Activated CD4-positive, alpha-beta T cell treated with anti-CD3 and anti-CD28 coated beads for 36 hours (primary cell): ENCODE data around the gene TLE2. TPM values are rescaled to one million over a fixed set of nuclear protein-coding genes. Genes with fewer than 3 reads are reported as not detected.

Experiments used
- ATAC-seq: fragments of 200-7000 bp; cut with Tn5 transposase; one replicate; pipeline ENCODE4 v1.10.0; 2021; ENCODE audit warnings: mild to moderate bottlenecking, moderate library complexity
- CTCF ChIA-PET: fragments of 350-600 bp; sonication (Branson Sonifier 250); formaldehyde crosslinking; loops from one replicate; lab custom pipeline; 2021; ENCODE audit warnings: antibody characterized with exemption; lab: Charles Lee
- POLR2A ChIA-PET: fragments of 350-600 bp; sonication (Branson Sonifier 250); formaldehyde crosslinking; loops from one replicate; lab custom pipeline; 2021; ENCODE audit warnings: antibody characterized with exemption, inconsistent platforms; lab: Charles Lee
- DNase-seq: peaks from one replicate; pipeline ENCODE4 v3.0.0-alpha.2; 2020
- H3K27ac Mint-ChIP-seq: one replicate; pipeline ENCODE4 v1.8.0; 2021; ENCODE audit warnings: mixed read lengths
- H3K27me3 Mint-ChIP-seq: one replicate; pipeline ENCODE4 v1.8.0; 2021; ENCODE audit warnings: mixed read lengths
- H3K36me3 Mint-ChIP-seq: one replicate; pipeline ENCODE4 v1.8.0; 2021; ENCODE audit warnings: low read depth, mixed read lengths
- H3K4me1 Mint-ChIP-seq: one replicate; pipeline ENCODE4 v1.8.0; 2021; ENCODE audit warnings: mixed read lengths
- H3K4me3 Mint-ChIP-seq: one replicate; pipeline ENCODE4 v1.8.0; 2021; ENCODE audit warnings: mild to moderate bottlenecking, moderate library complexity, mixed read lengths
- H3K9me3 Mint-ChIP-seq: one replicate; pipeline ENCODE4 v1.8.0; 2021; ENCODE audit warnings: low read depth, mixed read lengths
- intact Hi-C, 2 experiments: fragments of 100-400 bp; cut with DNase I in 1 of 2; cut with micrococcal nuclease in 1 of 2; formaldehyde crosslinking; loops; one replicate each; pipeline versions ENCODE4 v1.14.2 to v1.15.1; 2022 to 2024; cut with DNase I, micrococcal nuclease
- total RNA-seq, 2 experiments: library from RNA; stranded (reverse); gene quantifications; one replicate each; pipeline ENCODE4 v1.2.3, GENCODE V29; 2021

TLE2 gene
- 1 to 10 TPM; 4.7 to 6.3 TPM for total RNA-seq

GRCh38 chr19:3029065-3029923 is at the start of gene TLE2:
TSS of gene TLE2 (minus strand) at chr19:3029280. CDS start at chr19:3028904, 376 bp downstream.
- ChIA-PET CTCF (no interaction called here), POLR2A (no interaction called here)
- no peaks in the 10 kb centered on the region for H3K36me3 Mint-ChIP-seq
- ATAC-seq (no peak), DNase-seq (no peak)
- H3K27ac Mint-ChIP-seq: no peak within 1 kb of the TSS
- H3K9me3 Mint-ChIP-seq: no peaks in the 10 kb centered on the region
- intact Hi-C loops: no loop called here
- peaks cover 22% of the 10 kb centered on the region for H3K4me1 Mint-ChIP-seq
- H3K4me3 Mint-ChIP-seq: peak within 1 kb of the TSS; percentile 56
- H3K27me3 Mint-ChIP-seq: peaks cover 10% of the 10 kb centered on the region

GRCh38 chr19:3075605-3076431 is 46.7 kb upstream of the TLE2 start:
- Mint-ChIP-seq H3K27me3 (no peaks in the 10 kb centered on the region), H3K4me1 (peaks cover 4% of the 10 kb centered on the region), H3K27ac (no peak overlapping the region), H3K4me3 (no peak overlapping the region), H3K36me3 (no peaks in the 10 kb centered on the region), H3K9me3 (no peaks in the 10 kb centered on the region)
- CTCF ChIA-PET: interaction anchor here (0.6 to 4.0 kb wide), 17 partner anchors 11 to 183 kb away, joined by 3 to 20 read pairs (median 3); partner anchors contain the start of gene ZNF57
- POLR2A ChIA-PET: no interaction called here
- DNase-seq (peak; percentile 86), ATAC-seq (peak; percentile 88)
- intact Hi-C loops: loop anchor here (1.0 to 10.0 kb wide), 9 partner anchors 18 to 174 kb away; partner anchors contain the start of gene GNA11 (in 1 of the 2)

- intact Hi-C loops: loop anchor here in 1 of 2 experiments (10.0 kb wide), 1 partner anchor 91 kb away; no protein-coding TSS in a partner anchor
- Mint-ChIP-seq H3K9me3 (no peaks in the 10 kb centered on the region), H3K36me3 (no peaks in the 10 kb centered on the region), H3K27ac (no peak overlapping the region), H3K4me1 (peaks cover 4% of the 10 kb centered on the region), H3K27me3 (no peaks in the 10 kb centered on the region), H3K4me3 (no peak overlapping the region)
- ATAC-seq: no peak
- POLR2A ChIA-PET: no interaction called here
- no peak for DNase-seq
- CTCF ChIA-PET: interaction anchor here (0.7 to 1.0 kb wide), 2 partner anchors 13 to 133 kb away, joined by 3 to 4 read pairs; no protein-coding TSS in a partner anchor
Measured at GRCh38 chr19:3073931-3074595, 45.0 kb upstream of the TLE2 start.

GRCh38 chr19:3073159-3073563 is 44.1 kb upstream of the TLE2 start:
- Mint-ChIP-seq H3K4me3 (no peak overlapping the region), H3K27ac (no peak overlapping the region), H3K9me3 (no peaks in the 10 kb centered on the region), H3K36me3 (no peaks in the 10 kb centered on the region), H3K27me3 (no peaks in the 10 kb centered on the region), H3K4me1 (peaks cover 4% of the 10 kb centered on the region)
- no peak for ATAC-seq
- CTCF ChIA-PET: interaction anchor here (0.7 to 1.0 kb wide), 5 partner anchors 10 to 172 kb away, joined by 3 read pairs; partner anchors contain the start of gene ZNF57
- DNase-seq: no peak
- intact Hi-C loops: loop anchor here in 1 of 2 experiments (10.0 kb wide), 1 partner anchor 92 kb away; no protein-coding TSS in a partner anchor
- POLR2A ChIA-PET: interaction anchor here (0.6 kb wide), 1 partner anchor 203 kb away, joined by 4 read pairs; no protein-coding TSS in a partner anchor

- Mint-ChIP-seq H3K36me3 (no peaks in the 10 kb centered on the region), H3K27ac (no peak overlapping the region), H3K4me1 (peaks cover 4% of the 10 kb centered on the region), H3K9me3 (no peaks in the 10 kb centered on the region), H3K4me3 (no peak overlapping the region), H3K27me3 (no peaks in the 10 kb centered on the region)
- intact Hi-C loops: loop anchor here in 1 of 2 experiments (10.0 kb wide), 1 partner anchor 93 kb away; no protein-coding TSS in a partner anchor
- POLR2A ChIA-PET: no interaction called here
- CTCF ChIA-PET: interaction anchor here (1.0 to 1.2 kb wide), 2 partner anchors 32 to 122 kb away, joined by 4 read pairs; no protein-coding TSS in a partner anchor
- DNase-seq (no peak), ATAC-seq (no peak)
Measured at GRCh38 chr19:3071768-3072167, 42.7 kb upstream of the TLE2 start.

GRCh38 chr19:3068071-3068470 is 39.0 kb upstream of the TLE2 start:
- POLR2A ChIA-PET: interaction anchor here (0.7 kb wide), 1 partner anchor 521 kb away, joined by 17 read pairs; no protein-coding TSS in a partner anchor
- intact Hi-C loops: loop anchor here (5.0 to 10.0 kb wide), 2 partner anchors 39 to 437 kb away; partner anchors contain the start of genes DOHH (in 1 of the 2) and FZR1 (in 1 of the 2)

GRCh38 chr19:3067563-3067962 is 38.5 kb upstream of the TLE2 start:
- no peak for DNase-seq
- POLR2A ChIA-PET: interaction anchor here (0.7 kb wide), 2 partner anchors 31 to 520 kb away, joined by 6 to 17 read pairs; no protein-coding TSS in a partner anchor
- H3K36me3 Mint-ChIP-seq: no peaks in the 10 kb centered on the region
- H3K4me1 Mint-ChIP-seq: peaks cover 11% of the 10 kb centered on the region
- intact Hi-C loops: loop anchor here (5.0 to 10.0 kb wide), 2 partner anchors 40 to 437 kb away; partner anchors contain the start of genes DOHH (in 1 of the 2) and FZR1 (in 1 of the 2)
- no peak overlapping the region for H3K4me3 Mint-ChIP-seq
- H3K27me3 Mint-ChIP-seq: no peaks in the 10 kb centered on the region
- CTCF ChIA-PET: interaction anchor here (1.1 to 1.7 kb wide), 2 partner anchors 32 to 41 kb away, joined by 4 to 5 read pairs; no protein-coding TSS in a partner anchor
- no peak overlapping the region for H3K27ac Mint-ChIP-seq
- no peak for ATAC-seq
- no peaks in the 10 kb centered on the region for H3K9me3 Mint-ChIP-seq

More at GRCh38 chr19:3068071-3068470, 39.0 kb upstream of the TLE2 start:
- no peaks in the 10 kb centered on the region for H3K27me3 Mint-ChIP-seq
- H3K4me3 Mint-ChIP-seq: no peak overlapping the region
- no peak overlapping the region for H3K27ac Mint-ChIP-seq
- DNase-seq (no peak), ATAC-seq (no peak)
- H3K9me3 Mint-ChIP-seq: no peaks in the 10 kb centered on the region
- H3K4me1 Mint-ChIP-seq: peaks cover 8% of the 10 kb centered on the region
- CTCF ChIA-PET: interaction anchor here (0.6 to 1.7 kb wide), 5 partner anchors 11 to 118 kb away, joined by 3 to 5 read pairs (median 4); no protein-coding TSS in a partner anchor
- no peaks in the 10 kb centered on the region for H3K36me3 Mint-ChIP-seq

GRCh38 chr19:3066482-3067049 is 37.5 kb upstream of the TLE2 start:
- POLR2A ChIA-PET: interaction anchor here (0.7 kb wide), 1 partner anchor 30 kb away, joined by 6 read pairs; no protein-coding TSS in a partner anchor
- CTCF ChIA-PET: interaction anchor here (0.8 kb wide), 1 partner anchor 535 kb away, joined by 3 read pairs; no protein-coding TSS in a partner anchor
- Mint-ChIP-seq H3K4me1 (peaks cover 11% of the 10 kb centered on the region), H3K36me3 (no peaks in the 10 kb centered on the region), H3K27ac (no peak overlapping the region), H3K4me3 (no peak overlapping the region), H3K27me3 (no peaks in the 10 kb centered on the region), H3K9me3 (no peaks in the 10 kb centered on the region)
- no peak for DNase-seq
- intact Hi-C loops: loop anchor here (5.0 to 10.0 kb wide), 2 partner anchors 41 to 438 kb away; partner anchors contain the start of genes DOHH (in 1 of the 2) and FZR1 (in 1 of the 2)
- ATAC-seq: no peak

- H3K27ac Mint-ChIP-seq: no peak overlapping the region
- no peaks in the 10 kb centered on the region for H3K27me3 Mint-ChIP-seq
- no peak for ATAC-seq
- peaks cover 13% of the 10 kb centered on the region for H3K4me1 Mint-ChIP-seq
- H3K4me3 Mint-ChIP-seq: no peak overlapping the region
- DNase-seq: no peak
- peaks cover 3% of the 10 kb centered on the region for H3K36me3 Mint-ChIP-seq
- intact Hi-C loops: loop anchor here (5.0 to 10.0 kb wide), 2 partner anchors 41 to 439 kb away; partner anchors contain the start of genes DOHH (in 1 of the 2) and FZR1 (in 1 of the 2)
- CTCF ChIA-PET: interaction anchor here (1.5 kb wide), 1 partner anchor 10 kb away, joined by 3 read pairs; no protein-coding TSS in a partner anchor
- no peaks in the 10 kb centered on the region for H3K9me3 Mint-ChIP-seq
- POLR2A ChIA-PET: interaction anchor here (1.0 kb wide), 1 partner anchor 30 kb away, joined by 3 read pairs; no protein-coding TSS in a partner anchor
Measured at GRCh38 chr19:3065675-3066357, 36.7 kb upstream of the TLE2 start.
